Renal pelvis (tissue), 4 donors: ENCODE data around the gene SGPP1. TPM values are rescaled to one million over a fixed set of nuclear protein-coding genes. Genes with fewer than 3 reads are reported as not detected.
A peak's percentile ranks its signal among the peaks of the same experiment; 100 is the strongest.
"Not testable (repeated sequence)": the region's sequence is repeated elsewhere in the genome, so short reads cannot be mapped to it uniquely, and the experiment has no call there.

Experiments
- DNase-seq: peaks from one replicate; pipeline ENCODE4 v3.0.0-alpha.2; 2013
- polyA plus RNA-seq, 3 donors: library from polyadenylated mRNA; unstranded; fragments of 120-200 nt; gene quantifications; one replicate each; pipeline ENCODE4 v1.2.1, GENCODE V29; 2013; ENCODE audit not compliant: insufficient read length in 3 of 3

Gene SGPP1
- polyA plus RNA-seq, 3 donors = 24.9 to 27.7 (median 27.4) TPM

DNA sequence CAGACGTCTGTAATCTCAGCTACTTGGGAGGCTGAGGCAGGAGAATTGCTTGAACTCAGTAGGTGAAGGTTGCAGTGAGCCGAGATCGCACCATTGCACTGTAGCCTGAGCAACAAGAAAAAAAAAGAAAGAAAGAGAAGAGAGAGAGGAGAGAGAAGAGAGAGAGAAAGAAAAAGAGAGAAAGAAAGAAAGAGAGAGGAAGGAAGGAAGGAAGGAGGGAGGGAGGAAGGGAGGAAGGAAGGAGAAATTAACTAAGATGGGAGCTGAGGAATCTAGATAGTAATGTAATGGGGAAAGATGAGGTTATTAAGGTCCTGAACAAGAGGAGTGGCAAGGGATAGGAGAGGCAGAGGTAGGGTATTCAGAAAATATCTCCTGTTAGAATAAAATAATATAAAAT, 17.4 kb upstream of the SGPP1 start:
- no peak for DNase-seq

- DNase-seq = no peak
These were observed 9.7 kb upstream of the SGPP1 start for GRCh38 chr14:63737582-63738006.

GRCh38 chr14:63735720-63736119, 7.9 kb upstream of the SGPP1 start:
- no peak for DNase-seq

- no peak for DNase-seq
These were observed 2.8 kb upstream of the SGPP1 start for GRCh38 chr14:63730659-63731058.

- peak; percentile 34 for DNase-seq
These were observed 582 bp downstream of the SGPP1 start for GRCh38 chr14:63727231-63727735.

GRCh38 chr14:63726499-63726898, 1.4 kb downstream of the SGPP1 start:
- DNase-seq = no peak

GRCh38 chr14:63725786-63726460, 1.9 kb downstream of the SGPP1 start:
- DNase-seq = no peak

DNA sequence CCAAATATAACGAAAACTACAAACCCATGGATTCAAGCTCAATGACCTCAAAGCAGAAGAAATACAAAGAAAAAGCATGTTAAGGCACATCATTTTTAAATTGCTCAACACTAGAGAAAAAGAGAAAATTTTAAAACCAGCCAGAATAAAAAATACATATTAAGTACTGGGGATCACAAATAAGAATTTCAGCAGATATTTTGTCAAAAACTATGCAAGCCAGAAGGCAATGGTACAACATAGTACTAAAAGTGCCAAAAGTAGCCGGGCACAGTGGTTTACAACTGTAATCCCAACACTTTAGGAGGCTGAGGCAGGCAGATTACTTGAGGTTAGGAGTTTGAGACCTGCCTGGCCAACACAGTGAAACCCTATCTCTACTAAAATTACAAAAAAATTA, 10.2 kb downstream of the SGPP1 start:
- DNase-seq = no peak

DNA sequence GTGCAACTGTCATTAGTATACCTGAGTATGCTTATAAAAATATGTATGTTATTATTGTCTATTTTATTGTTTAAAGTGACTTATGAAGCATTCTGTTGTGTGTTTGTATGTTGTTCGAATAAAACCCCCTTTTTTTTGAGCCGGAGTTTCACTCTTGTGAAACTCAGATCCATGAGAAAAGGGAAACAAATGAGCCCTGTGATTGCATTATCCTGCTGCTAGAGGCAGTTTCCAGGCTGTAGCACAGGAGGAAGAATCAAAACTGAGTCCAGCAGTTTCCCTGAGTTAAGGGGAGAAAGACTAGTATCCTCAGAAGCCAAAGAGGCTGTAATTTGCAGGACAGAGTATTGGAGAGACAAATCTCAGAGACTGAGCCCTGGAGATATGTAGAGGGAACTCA, 12.5 kb downstream of the SGPP1 start:
- no peak for DNase-seq

DNA sequence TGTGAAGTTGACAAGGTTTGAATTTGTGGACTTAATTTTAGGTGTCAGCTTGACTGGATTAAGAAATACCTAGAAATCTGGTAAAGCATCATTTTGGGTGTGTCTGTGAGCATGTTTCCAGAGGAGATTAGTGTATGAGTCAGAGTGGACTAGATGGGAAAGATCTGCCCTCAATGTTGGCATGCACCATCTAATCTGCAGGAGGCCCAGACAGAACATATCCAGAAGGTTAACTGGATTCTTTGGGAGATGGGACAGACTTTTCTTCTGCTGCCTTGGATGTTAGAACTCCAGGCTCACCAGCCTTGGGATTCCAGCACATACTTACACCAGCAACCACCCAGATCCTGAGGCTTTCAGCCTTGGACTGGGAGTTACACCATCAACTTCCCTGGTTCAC, 14.1 kb downstream of the SGPP1 start:
- no peak for DNase-seq

DNA sequence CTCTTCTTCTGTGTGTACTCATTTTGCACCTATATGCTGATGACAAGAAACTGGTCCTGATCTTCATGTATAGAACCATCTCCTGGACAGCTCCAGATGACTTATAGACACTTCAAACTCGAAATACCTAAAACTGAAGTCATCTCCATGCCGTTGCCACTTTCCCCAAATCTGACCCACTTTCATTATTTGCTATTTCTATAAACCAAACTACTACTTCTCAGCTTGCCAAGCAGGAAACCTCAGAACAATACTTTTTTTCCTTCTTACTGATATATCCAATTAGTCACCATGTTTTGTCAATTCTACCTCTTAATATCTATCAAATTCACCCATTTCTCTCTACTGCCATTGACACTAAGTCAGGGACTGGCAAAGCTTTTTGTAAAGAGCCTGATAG, 14.8 kb downstream of the SGPP1 start:
- no peak for DNase-seq

GRCh38 chr14:63712123-63712522, 15.7 kb downstream of the SGPP1 start:
- no peak for DNase-seq

GRCh38 chr14:63710497-63710896, 17.4 kb downstream of the SGPP1 start:
- DNase-seq = no peak

DNA sequence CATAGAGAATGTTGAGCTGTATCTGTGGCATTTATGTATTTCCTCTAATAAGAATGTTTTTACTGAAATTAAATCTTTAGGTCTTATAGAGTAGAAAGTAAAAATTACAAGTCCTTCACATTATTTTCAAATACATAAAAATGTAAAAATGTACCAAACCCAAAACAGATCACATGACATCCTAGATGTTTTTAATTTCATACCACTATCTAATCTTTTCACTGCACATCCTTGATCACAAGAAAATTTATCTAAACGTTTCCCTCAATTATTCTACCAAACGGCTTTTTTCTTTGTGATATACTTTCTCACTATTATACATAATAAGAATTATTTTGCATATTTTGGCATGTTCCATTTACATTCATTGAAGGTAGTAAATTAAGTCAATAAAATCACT, 18.3 kb downstream of the SGPP1 start:
- no peak for DNase-seq

DNA sequence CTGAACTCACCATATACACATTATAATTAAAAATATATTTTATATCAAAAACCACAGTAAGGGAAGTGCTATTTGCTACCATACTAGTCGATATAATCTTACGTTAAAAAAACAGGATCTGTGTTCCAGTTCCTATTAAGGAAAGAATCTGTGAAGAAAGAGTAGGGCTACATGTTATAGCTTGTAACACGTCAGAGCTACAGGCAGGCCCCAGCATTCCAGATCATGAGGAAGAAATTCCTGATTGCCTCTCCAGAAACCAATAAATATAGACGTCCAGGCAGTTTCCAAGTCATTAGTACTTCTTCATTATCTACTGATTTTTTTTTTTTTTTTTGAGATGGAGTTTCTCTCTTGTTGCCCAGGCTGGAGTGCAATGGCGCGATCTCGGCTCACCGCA, 20.6 kb downstream of the SGPP1 start:
- DNase-seq = no peak

DNA sequence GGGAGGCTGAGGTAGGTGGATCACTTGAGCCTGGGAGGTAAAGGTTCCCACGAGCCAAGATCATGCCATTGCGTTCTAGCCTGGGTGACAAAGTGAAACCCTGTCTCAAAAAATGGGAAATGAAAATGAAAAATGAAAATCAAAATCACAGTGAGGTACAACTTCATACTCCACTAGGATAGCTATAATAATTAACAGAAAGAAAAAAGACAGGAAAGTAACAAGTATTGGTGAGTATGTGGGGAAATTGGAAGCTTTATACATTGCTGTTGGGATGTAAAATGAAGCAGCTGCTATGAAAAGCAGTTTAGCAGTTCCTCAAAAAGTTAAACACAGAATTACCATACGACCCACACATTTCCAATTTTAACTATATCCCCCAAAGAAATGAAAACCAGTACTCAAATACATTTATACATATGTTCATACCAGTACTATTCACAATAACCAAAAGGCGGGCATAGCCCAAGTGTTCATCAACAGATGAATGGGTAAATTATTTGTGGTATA, 22.2 kb downstream of the SGPP1 start:
- no peak for DNase-seq

DNA sequence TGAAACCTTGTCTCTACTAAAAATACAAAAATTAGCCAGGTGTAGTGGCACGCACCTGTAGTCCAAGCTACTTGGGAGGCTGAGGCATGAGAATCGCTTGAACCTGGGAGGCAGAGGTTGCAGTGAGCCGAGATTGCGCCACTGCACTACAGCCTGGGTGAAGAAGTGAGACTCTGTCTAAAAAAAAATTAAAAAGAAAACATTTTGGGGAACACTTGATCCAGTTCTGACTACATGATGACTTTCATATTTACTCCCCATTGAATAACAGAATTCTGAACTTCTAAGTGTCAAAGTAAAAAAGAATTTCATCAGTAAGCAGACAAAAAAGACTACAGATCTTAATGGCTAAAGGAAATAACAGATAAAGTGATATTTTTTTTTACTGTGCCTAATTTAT, 25.3 kb downstream of the SGPP1 start:
- DNase-seq = not testable (repeated sequence)

- no peak for DNase-seq
These were observed 26.1 kb downstream of the SGPP1 start for GRCh38 chr14:63701606-63702299.

- no peak for DNase-seq
These were observed 35.4 kb downstream of the SGPP1 start for GRCh38 chr14:63692310-63693020.

DNA sequence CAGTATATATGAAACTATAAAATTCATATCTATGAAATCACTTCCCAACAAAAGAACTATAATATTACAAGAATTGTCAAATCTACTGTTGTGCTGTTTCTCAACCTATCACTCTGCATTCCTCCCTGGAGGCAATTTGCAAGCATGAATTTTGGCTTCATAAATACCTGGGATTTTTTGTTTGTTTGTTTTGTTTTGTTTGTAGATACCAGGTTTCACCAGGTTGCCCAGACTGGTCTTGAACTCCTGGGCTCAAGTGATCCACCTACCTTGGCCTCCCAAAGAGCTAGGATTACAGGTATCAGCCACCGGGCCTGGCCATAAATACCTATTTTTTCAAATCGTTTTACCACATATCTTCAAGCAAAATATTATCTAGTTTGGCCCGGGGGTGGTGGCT, 38.7 kb downstream of the SGPP1 start:
- no peak for DNase-seq

DNA sequence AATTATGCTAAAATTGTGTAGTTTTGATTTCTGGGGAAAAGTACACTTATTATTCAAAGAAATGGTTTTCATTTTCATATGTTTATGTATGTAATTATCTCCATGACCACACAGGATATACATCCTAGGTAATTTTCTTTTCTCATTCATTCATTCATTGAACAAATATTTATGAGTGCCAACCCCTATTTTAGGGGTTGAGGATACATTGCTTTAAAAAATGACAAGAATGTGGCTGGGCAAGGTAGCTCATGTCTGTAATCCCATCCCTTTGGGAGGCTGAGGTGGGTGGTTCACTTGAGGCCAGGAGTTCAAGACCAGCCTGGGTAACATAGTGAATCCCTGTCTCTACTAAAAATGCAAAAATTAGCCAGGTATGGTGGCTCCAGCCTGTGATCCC, 40.9 kb downstream of the SGPP1 start:
- no peak for DNase-seq

DNA sequence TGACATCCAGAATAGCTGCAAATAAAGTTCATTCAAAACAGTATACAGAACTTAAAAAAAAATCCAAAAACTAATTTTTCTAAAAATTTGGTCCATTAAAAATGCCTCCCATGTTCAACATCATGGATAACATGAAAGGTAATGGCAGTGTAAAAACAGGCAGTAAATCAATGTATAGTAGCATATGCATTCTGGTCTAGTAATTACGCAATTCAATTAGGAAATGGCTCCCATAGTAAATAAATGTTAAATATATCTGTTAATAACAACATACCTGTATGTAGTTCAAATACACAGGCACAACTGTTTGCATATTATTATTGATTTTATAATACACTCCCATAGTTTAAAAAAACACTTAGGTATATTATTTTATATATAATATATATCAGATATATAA, 42.5 kb downstream of the SGPP1 start:
- DNase-seq = no peak
